Suprapubic skin (tissue), 4 donors: ENCODE results near the gene LDLRAD2.

ENCODE experiments used
- CTCF ChIP-seq, 2 donors: fragments of 200-600 bp in 1 of 2; fragments of 450-650 bp in 1 of 2; sonication (generic) in 1 of 2; IDR thresholded peaks; one replicate each; pipeline ENCODE4 v1.5.1; 2016 to 2019; ENCODE audit warnings: antibody characterized with exemption in 2 of 2, mild to moderate bottlenecking in 1 of 2, moderate library complexity in 1 of 2
- POLR2A ChIP-seq, 2 donors: fragments of 450-650 bp; IDR thresholded peaks; one replicate each; pipeline ENCODE4 v1.6.1; 2017; ENCODE audit warnings: antibody characterized with exemption in 2 of 2, mild to moderate bottlenecking in 2 of 2, moderate library complexity in 2 of 2
- POLR2AphosphoS5 ChIP-seq, 3 donors: sonication (generic); formaldehyde crosslinking; IDR thresholded peaks; one replicate each; pipeline ENCODE4 v1.6.1; 2017; ENCODE audit warnings: antibody characterized with exemption in 3 of 3

- TF ChIP-seq POLR2AphosphoS5 (IDR thresholded peaks at IDR 0.05): no peak
- TF ChIP-seq CTCF (IDR thresholded peaks at IDR 0.05): no peak
- TF ChIP-seq POLR2A (IDR thresholded peaks at IDR 0.05): no peak
These were observed 41.9 kb upstream of the LDLRAD2 start for GRCh38 chr1:21770201-21770600.
